Osteoblast (primary cell): ENCODE measurements around the gene MOB3C. TPM values are rescaled to one million over a fixed set of nuclear protein-coding genes. Genes with fewer than 3 reads are reported as not detected.

ENCODE experiments used
- DNase-seq: peaks from one replicate; pipeline ENCODE4 v3.0.0; 2011; ENCODE audit warnings: low spot score, mixed read lengths; ENCODE audit not compliant: insufficient read length; ENCODE audit errors: missing footprints
- H2AFZ ChIP-seq: 2 replicates; pipeline ENCODE4 v1.6.0; 2011; ENCODE audit warnings: mild to moderate bottlenecking, low read length
- H3K27ac ChIP-seq: 2 replicates; pipeline ENCODE4 v1.5.1; 2011; ENCODE audit warnings: mild to moderate bottlenecking, low read depth, low read length, moderate library complexity
- H3K27me3 ChIP-seq: 2 replicates; pipeline ENCODE4 v1.6.0; 2012; ENCODE audit warnings: mild to moderate bottlenecking, control low read depth, inconsistent platforms, low read length, moderate library complexity; ENCODE audit not compliant: insufficient read depth
- H3K36me3 ChIP-seq: 2 replicates; pipeline ENCODE4 v1.5.1; 2011; ENCODE audit warnings: mild to moderate bottlenecking, low read length, control low read depth, moderate library complexity; ENCODE audit not compliant: insufficient read depth
- H3K4me1 ChIP-seq: 2 replicates; pipeline ENCODE4 v1.5.1; 2011; ENCODE audit warnings: mild to moderate bottlenecking, low read length, control low read depth, moderate library complexity; ENCODE audit not compliant: insufficient read depth
- H3K4me2 ChIP-seq: 2 replicates; pipeline ENCODE4 v1.6.0; 2011; ENCODE audit warnings: mild to moderate bottlenecking, low read length; ENCODE audit not compliant: insufficient read depth
- H3K4me3 ChIP-seq: fragments of 200-600 bp; sonication (generic); 3 replicates; pipeline ENCODE4 v1.5.1; 2012; ENCODE audit warnings: mild to moderate bottlenecking, low read length, inconsistent platforms; ENCODE audit not compliant: insufficient read depth
- H3K79me2 ChIP-seq: 2 replicates; pipeline ENCODE4 v1.6.0; 2012; ENCODE audit warnings: mild to moderate bottlenecking, low read length, control low read depth, inconsistent platforms; ENCODE audit not compliant: insufficient read depth
- H3K9me3 ChIP-seq: 2 replicates; pipeline ENCODE4 v1.5.1; 2011; ENCODE audit warnings: low read depth, low read length, control low read depth
- H4K20me1 ChIP-seq: 2 replicates; pipeline ENCODE4 v1.6.0; 2012; ENCODE audit warnings: mild to moderate bottlenecking, low read length, control low read depth; ENCODE audit not compliant: insufficient read depth
- total RNA-seq: library from RNA; depleted of rRNA; stranded (reverse); fragments of >200 nt; gene quantifications from 2 replicates; pipeline ENCODE4 v1.2.3, GENCODE V29; 2012
- TF ChIP-seq, protein P1 (sequence below): IDR thresholded peaks from 2 replicates; pipeline ENCODE4 v1.5.1; 2011; ENCODE audit warnings: mild to moderate bottlenecking, low read depth, low read length, moderate library complexity; ENCODE audit errors: extremely low read depth

Gene MOB3C
- total RNA-seq, 1 donor, result 8.7 TPM

DNA sequence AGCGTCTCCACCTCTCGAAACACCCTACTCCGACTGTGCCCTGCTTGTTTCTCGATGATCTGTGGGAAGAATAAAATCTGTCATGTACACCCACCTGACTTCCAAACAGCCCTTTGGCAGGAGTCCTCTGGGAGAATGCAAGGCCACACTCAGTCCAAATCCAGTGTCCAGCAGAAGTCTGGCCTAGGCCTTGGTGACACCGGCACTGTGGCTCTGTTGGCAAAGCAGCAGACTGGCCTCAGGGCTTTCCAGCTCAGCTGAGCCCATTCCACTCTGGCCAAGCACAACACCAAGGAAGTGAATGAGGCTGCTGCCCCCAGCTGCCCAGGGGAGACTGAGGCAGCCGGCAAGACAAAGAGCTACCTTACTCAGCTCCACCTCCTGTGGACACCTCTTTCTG, 40.0 kb downstream of the MOB3C start:
- no peaks in the 10 kb centered on the region for H3K27me3 ChIP-seq
- no peaks in the 10 kb centered on the region for H3K9me3 ChIP-seq
- DNase-seq, result no peak
- no peak overlapping the region for H3K4me2 ChIP-seq
- H2AFZ ChIP-seq, result no peak overlapping the region
- no peak overlapping the region for H3K27ac ChIP-seq
- TF ChIP-seq, protein P1, sequence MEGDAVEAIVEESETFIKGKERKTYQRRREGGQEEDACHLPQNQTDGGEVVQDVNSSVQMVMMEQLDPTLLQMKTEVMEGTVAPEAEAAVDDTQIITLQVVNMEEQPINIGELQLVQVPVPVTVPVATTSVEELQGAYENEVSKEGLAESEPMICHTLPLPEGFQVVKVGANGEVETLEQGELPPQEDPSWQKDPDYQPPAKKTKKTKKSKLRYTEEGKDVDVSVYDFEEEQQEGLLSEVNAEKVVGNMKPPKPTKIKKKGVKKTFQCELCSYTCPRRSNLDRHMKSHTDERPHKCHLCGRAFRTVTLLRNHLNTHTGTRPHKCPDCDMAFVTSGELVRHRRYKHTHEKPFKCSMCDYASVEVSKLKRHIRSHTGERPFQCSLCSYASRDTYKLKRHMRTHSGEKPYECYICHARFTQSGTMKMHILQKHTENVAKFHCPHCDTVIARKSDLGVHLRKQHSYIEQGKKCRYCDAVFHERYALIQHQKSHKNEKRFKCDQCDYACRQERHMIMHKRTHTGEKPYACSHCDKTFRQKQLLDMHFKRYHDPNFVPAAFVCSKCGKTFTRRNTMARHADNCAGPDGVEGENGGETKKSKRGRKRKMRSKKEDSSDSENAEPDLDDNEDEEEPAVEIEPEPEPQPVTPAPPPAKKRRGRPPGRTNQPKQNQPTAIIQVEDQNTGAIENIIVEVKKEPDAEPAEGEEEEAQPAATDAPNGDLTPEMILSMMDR, result no peak
- no peaks in the 10 kb centered on the region for H3K4me1 ChIP-seq
- H4K20me1 ChIP-seq, result no peaks in the 10 kb centered on the region
- H3K79me2 ChIP-seq, result no peaks in the 10 kb centered on the region
- peaks cover 19% of the 10 kb centered on the region for H3K36me3 ChIP-seq
- no peak overlapping the region for H3K4me3 ChIP-seq

DNA sequence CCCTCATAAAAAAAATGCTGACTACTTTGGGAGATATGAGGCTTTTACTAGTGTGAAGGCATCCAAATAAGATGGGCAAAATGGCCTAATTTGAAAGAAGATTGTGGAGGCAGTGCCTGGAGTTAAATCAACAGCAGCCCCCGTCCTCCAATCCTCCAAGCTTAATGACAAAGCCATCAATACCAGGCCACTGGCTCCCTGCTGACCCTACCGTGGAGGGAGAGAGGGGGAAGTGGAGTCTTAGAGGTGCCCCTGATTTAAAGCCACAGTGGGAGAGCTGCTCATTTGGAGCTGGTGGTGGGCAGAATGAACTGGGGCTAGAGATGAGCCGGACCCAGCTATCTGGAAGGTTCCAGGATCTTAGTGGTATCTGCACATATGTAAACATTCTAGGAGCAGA, 40.8 kb downstream of the MOB3C start:
- Histone ChIP-seq H3K4me3 (no peak overlapping the region), H2AFZ (no peak overlapping the region), H3K9me3 (no peaks in the 10 kb centered on the region), H3K27me3 (no peaks in the 10 kb centered on the region), H3K36me3 (peaks cover 18% of the 10 kb centered on the region), H4K20me1 (no peaks in the 10 kb centered on the region), H3K79me2 (no peaks in the 10 kb centered on the region), H3K4me1 (no peaks in the 10 kb centered on the region), H3K4me2 (no peak overlapping the region), H3K27ac (no peak overlapping the region)
- TF ChIP-seq, protein P1, result no peak
- DNase-seq, result no peak

DNA sequence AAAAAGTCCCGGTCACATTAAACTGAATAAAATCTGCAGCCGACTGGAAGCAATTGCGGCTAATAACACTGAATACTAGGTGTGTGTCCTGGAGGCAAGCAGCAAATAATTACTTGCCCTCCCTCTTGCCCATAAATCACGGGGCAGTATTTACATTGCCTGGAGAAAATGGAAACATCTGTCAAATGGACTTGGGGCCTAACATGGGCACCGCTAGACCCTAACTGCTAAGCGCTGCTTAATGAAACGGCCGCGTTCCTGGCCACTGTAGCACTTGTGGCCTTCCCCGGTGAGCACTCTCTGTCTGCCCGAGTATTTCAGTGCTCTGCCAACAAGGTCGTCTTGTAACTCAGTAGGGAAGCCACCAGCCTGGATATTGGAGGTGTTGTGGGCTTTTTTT, 41.3 kb downstream of the MOB3C start:
- H3K4me1 ChIP-seq, result no peaks in the 10 kb centered on the region
- TF ChIP-seq, protein P1, result no peak
- H3K9me3 ChIP-seq, result no peaks in the 10 kb centered on the region
- H3K79me2 ChIP-seq, result no peaks in the 10 kb centered on the region
- no peak overlapping the region for H3K4me2 ChIP-seq
- no peak overlapping the region for H2AFZ ChIP-seq
- H3K36me3 ChIP-seq, result peaks cover 18% of the 10 kb centered on the region
- no peaks in the 10 kb centered on the region for H3K27me3 ChIP-seq
- H4K20me1 ChIP-seq, result no peaks in the 10 kb centered on the region
- H3K4me3 ChIP-seq, result no peak overlapping the region
- no peak overlapping the region for H3K27ac ChIP-seq
- no peak for DNase-seq

DNA sequence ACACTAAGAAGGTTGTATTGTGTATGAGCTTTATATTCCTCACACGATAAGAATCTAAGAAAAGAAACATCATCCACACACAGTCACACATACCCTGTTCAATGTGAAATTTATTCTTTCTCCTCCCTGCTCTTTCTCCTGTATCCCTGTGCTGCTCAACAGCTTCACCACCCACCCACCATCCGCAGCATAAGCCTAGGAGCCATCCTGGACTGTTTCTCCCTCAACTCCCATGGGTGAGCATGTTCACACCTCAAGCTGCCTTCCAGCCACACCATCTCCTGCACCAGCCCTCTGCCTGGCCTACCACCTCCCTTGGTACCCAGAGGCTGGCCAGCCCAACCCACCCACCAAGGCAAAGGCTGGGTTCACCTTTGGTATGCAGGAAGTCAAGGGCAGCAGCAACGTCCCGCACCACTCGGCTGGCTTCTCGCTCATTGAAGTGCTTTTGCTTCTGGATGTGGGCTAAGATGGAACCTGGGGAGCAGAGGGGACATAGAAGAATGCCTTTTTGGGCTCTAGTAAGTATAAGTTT, 44.9 kb downstream of the MOB3C start:
- Histone ChIP-seq H3K79me2 (no peaks in the 10 kb centered on the region), H2AFZ (no peak overlapping the region), H3K9me3 (no peaks in the 10 kb centered on the region), H3K27me3 (no peaks in the 10 kb centered on the region), H3K4me2 (no peak overlapping the region), H4K20me1 (no peaks in the 10 kb centered on the region), H3K4me3 (no peak overlapping the region), H3K36me3 (peaks cover 8% of the 10 kb centered on the region), H3K4me1 (no peaks in the 10 kb centered on the region), H3K27ac (no peak overlapping the region)
- DNase-seq, result no peak
- TF ChIP-seq, protein P1, result no peak
